ENCODE measurements around the gene NKX3-2. TPM values are rescaled to one million over a fixed set of nuclear protein-coding genes. Genes with fewer than 3 reads are reported as not detected.

The NKX3-2 gene
- total and polyA plus RNA-seq, 10 of the 15 experiments (the other 5 are each of a cell fraction or from before 2014, with no cell fraction given): not detected

GRCh38 chr4:13525606-13526281 lies 18.6 kb downstream of the NKX3-2 start:
- intact Hi-C loops (cut with micrococcal nuclease; ENCODE audit: unreplicated experiment): loop anchor here (5.0 kb wide), 1 partner anchor 598 kb away; no protein-coding TSS in a partner anchor
- no peak for FAIRE-seq
- no TSS peak for BruUV-seq (replicated peaks)
- ChIA-PET RAD21 (ENCODE audit: unreplicated experiment) (no interaction called here), SMC1A (ENCODE audit: uncharacterized antibody, unreplicated experiment) (interaction anchor here (1.2 to 1.8 kb wide), 2 partner anchors 8 to 31 kb away, joined by 3 to 4 read pairs; no protein-coding TSS in a partner anchor), CTCF (no interaction called here), POLR2A (no interaction called here)
- no peaks in the 10 kb centered on the region for H3K79me2 ChIP-seq (ENCODE audit: control insufficient read depth, insufficient read depth, low read length)
- peaks cover 11% of the 10 kb centered on the region in 2 experiments for H3K27me3 ChIP-seq (replicated peaks in 1 of 2; ENCODE audit: control insufficient read depth in 2 of 2, insufficient read depth in 2 of 2, low read length in 1 of 2)
- H3K27ac ChIP-seq (ENCODE audit: control insufficient read depth, insufficient read depth): no peak overlapping the region
- no peak overlapping the region for H3K4me2 ChIP-seq (ENCODE audit: control insufficient read depth, insufficient read depth)
- in situ Hi-C loops (cut with MboI): loop anchor here (25.0 kb wide), 1 partner anchor 1763 kb away; no protein-coding TSS in a partner anchor
- no peak overlapping the region for H3K9ac ChIP-seq (ENCODE audit: control insufficient read depth, insufficient read depth, low read length)
- no peak overlapping the region for H2AFZ ChIP-seq (ENCODE audit: control insufficient read depth, low read depth, low read length)
- H3K36me3 ChIP-seq (ENCODE audit: control insufficient read depth in 2 of 2, insufficient read depth in 2 of 2, low read length in 1 of 2): no peaks in the 10 kb centered on the region
- H4K20me1 ChIP-seq (ENCODE audit: control insufficient read depth, insufficient read depth): no peaks in the 10 kb centered on the region
- WGBS (ENCODE audit: insufficient coverage, insufficient replicate concordance, low lambda C conversion rate, missing lambda C conversion rate): 85% methylated on average over 4 of the region's 4 CpGs
- no peak for ATAC-seq
- H3K9me3 ChIP-seq (replicated peaks; ENCODE audit: control insufficient read depth, insufficient read depth, low read length): peaks cover 10% of the 10 kb centered on the region
- H3K4me1 ChIP-seq (ENCODE audit: control insufficient read depth, insufficient read depth, low read length): peaks cover 14% of the 10 kb centered on the region
- H3K4me3 ChIP-seq: no peak overlapping the region
- DNase-seq (ENCODE audit: low read depth, low spot score): no peak
- TF ChIP-seq SUZ12 (IDR thresholded peaks at IDR 0.05; ENCODE audit: unreplicated experiment) (no peak), SREBF1 (IDR thresholded peaks at IDR 0.05; ENCODE audit: low read length) (no peak), PAX5 (IDR thresholded peaks at IDR 0.05; ENCODE audit: borderline replicate concordance, low read depth, low read length) (no peak), SRF (IDR thresholded peaks at IDR 0.05; ENCODE audit: low read depth in 2 of 2, low read length in 2 of 2) (no peak), CHD2 (IDR thresholded peaks at IDR 0.05; ENCODE audit: borderline replicate concordance, low read depth, low read length) (no peak), E2F8 (IDR thresholded peaks at IDR 0.05; ENCODE audit: low read depth, partially characterized antibody) (no peak), TCF3 (IDR thresholded peaks at IDR 0.05; ENCODE audit: borderline replicate concordance, insufficient read depth, low read depth, low read length) (no peak)
- TF ChIP-seq, protein P1, sequence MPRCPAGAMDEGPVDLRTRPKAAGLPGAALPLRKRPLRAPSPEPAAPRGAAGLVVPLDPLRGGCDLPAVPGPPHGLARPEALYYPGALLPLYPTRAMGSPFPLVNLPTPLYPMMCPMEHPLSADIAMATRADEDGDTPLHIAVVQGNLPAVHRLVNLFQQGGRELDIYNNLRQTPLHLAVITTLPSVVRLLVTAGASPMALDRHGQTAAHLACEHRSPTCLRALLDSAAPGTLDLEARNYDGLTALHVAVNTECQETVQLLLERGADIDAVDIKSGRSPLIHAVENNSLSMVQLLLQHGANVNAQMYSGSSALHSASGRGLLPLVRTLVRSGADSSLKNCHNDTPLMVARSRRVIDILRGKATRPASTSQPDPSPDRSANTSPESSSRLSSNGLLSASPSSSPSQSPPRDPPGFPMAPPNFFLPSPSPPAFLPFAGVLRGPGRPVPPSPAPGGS (IDR thresholded peaks at IDR 0.05; ENCODE audit: borderline replicate concordance, insufficient read depth, low read depth, low read length, poor library complexity, severe bottlenecking): no peak
- TF ChIP-seq, protein P2, sequence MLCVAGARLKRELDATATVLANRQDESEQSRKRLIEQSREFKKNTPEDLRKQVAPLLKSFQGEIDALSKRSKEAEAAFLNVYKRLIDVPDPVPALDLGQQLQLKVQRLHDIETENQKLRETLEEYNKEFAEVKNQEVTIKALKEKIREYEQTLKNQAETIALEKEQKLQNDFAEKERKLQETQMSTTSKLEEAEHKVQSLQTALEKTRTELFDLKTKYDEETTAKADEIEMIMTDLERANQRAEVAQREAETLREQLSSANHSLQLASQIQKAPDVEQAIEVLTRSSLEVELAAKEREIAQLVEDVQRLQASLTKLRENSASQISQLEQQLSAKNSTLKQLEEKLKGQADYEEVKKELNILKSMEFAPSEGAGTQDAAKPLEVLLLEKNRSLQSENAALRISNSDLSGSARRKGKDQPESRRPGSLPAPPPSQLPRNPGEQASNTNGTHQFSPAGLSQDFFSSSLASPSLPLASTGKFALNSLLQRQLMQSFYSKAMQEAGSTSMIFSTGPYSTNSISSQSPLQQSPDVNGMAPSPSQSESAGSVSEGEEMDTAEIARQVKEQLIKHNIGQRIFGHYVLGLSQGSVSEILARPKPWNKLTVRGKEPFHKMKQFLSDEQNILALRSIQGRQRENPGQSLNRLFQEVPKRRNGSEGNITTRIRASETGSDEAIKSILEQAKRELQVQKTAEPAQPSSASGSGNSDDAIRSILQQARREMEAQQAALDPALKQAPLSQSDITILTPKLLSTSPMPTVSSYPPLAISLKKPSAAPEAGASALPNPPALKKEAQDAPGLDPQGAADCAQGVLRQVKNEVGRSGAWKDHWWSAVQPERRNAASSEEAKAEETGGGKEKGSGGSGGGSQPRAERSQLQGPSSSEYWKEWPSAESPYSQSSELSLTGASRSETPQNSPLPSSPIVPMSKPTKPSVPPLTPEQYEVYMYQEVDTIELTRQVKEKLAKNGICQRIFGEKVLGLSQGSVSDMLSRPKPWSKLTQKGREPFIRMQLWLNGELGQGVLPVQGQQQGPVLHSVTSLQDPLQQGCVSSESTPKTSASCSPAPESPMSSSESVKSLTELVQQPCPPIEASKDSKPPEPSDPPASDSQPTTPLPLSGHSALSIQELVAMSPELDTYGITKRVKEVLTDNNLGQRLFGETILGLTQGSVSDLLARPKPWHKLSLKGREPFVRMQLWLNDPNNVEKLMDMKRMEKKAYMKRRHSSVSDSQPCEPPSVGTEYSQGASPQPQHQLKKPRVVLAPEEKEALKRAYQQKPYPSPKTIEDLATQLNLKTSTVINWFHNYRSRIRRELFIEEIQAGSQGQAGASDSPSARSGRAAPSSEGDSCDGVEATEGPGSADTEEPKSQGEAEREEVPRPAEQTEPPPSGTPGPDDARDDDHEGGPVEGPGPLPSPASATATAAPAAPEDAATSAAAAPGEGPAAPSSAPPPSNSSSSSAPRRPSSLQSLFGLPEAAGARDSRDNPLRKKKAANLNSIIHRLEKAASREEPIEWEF (IDR thresholded peaks at IDR 0.05; ENCODE audit: insufficient replicate concordance, low read depth, low read length): no peak
